Psoas muscle (tissue), 8 donors: ENCODE data around the gene ALPK1. TPM values are rescaled to one million over a fixed set of nuclear protein-coding genes. Genes with fewer than 3 reads are reported as not detected.
"Not testable (repeated sequence)": the region's sequence is repeated elsewhere in the genome, so short reads cannot be mapped to it uniquely, and the experiment has no call there.

Experiments
- ATAC-seq, 4 donors: fragments of 200-7000 bp; cut with Tn5 transposase; one replicate each; pipeline ENCODE4 v1.9.1; 2020; ENCODE audit warnings: moderate library complexity in 3 of 4, mild to moderate bottlenecking in 2 of 4
- DNase-seq, 2 donors: peaks; one replicate each; pipeline ENCODE4 v3.0.0-alpha.2; 2020
- H3K27ac ChIP-seq: fragments of 200-600 bp; one replicate; pipeline ENCODE4 v1.8.0; 2022
- H3K27me3 ChIP-seq, 3 donors: fragments of 200-600 bp in 1 of 3; one replicate each; pipeline versions ENCODE4 v1.6.1 to v1.8.0; 2013 to 2022; ENCODE audit warnings: low read length in 2 of 3, mild to moderate bottlenecking in 2 of 3, moderate library complexity in 1 of 3; ENCODE audit not compliant: insufficient read depth in 3 of 3
- H3K36me3 ChIP-seq, 2 donors: fragments of 200-600 bp in 1 of 2; one replicate each; pipeline versions ENCODE4 v1.6.1 to v1.8.0; 2013 to 2022; ENCODE audit warnings: low read depth in 1 of 2, mild to moderate bottlenecking in 1 of 2, moderate library complexity in 1 of 2; ENCODE audit not compliant: insufficient read depth in 1 of 2
- H3K4me1 ChIP-seq: fragments of 200-600 bp; one replicate; pipeline ENCODE4 v1.8.0; 2022
- H3K4me3 ChIP-seq: fragments of 200-600 bp; one replicate; pipeline ENCODE4 v1.8.0; 2022; ENCODE audit warnings: mild to moderate bottlenecking
- H3K9me3 ChIP-seq: fragments of 200-600 bp; one replicate; pipeline ENCODE4 v1.8.0; 2022
- CTCF ChIP-seq: fragments of 200-600 bp; IDR thresholded peaks from one replicate; pipeline ENCODE4 v1.8.0; 2022; ENCODE audit warnings: antibody characterized with exemption
- WGBS, 3 donors: extraction: QIAGEN DNeasy Blood & Tissue Kit; methylation state at CpG; one replicate each; pipeline versions ENCODE4 v1.1.6 to v1.1.7; 2013; 5-methylcytosine and 5-hydroxymethylcytosine counted together
- intact Hi-C, 2 donors: fragments of 100-400 bp; cut with DNase I; formaldehyde crosslinking; loops; one replicate each; pipeline versions ENCODE4 v1.11.0 to v1.14.2; 2022
- polyA plus RNA-seq, 3 donors: library from polyadenylated mRNA; stranded (reverse); fragments of 200-250 nt; gene quantifications; one replicate each; pipeline ENCODE4 v1.2.3, GENCODE V29; 2013
- total RNA-seq, 4 donors: library from RNA; stranded (reverse); fragmentation: NEBNext Ultra II Directional in 2 of 4; extraction: Animal tissue kit (Norgen Biotek cat#: 25700) in 2 of 4; gene quantifications; one replicate each; pipeline versions ENCODE4 v1.2.1 to v1.2.4, GENCODE V29; 2021 to 2023
- donor health status: healthy with polysubstance abuse.
- donor health status: DM: no; HTN: no; CAD: no; lungs with moderate emphysema.
- donor health status: Bipolar disorder and iron deficiency.
- donor health status: healthy.
- donor health status: DM: yes; HTN: yes; CAD: no.
- donor health status: DM: no; HTN: no; CAD: no.
- donor health status: DM: no; HTN: no; CAD: no.
- donor health status: DM: yes; HTN: yes; CAD: no.

ALPK1 gene
- total and polyA plus RNA-seq, 7 donors = 0.72 to 11.0 (median 3.1) TPM

- TF ChIP-seq CTCF = no peak
- H3K27ac ChIP-seq = no peak overlapping the region
These were observed 5.4 kb downstream of the ALPK1 start for GRCh38 chr4:112302320-112303274.

GRCh38 chr4:112305477-112305876, 8.3 kb downstream of the ALPK1 start:
- H3K36me3 ChIP-seq, intact Hi-C loops, H3K27ac ChIP-seq, H3K27me3 ChIP-seq, DNase-seq, H3K4me3 ChIP-seq, ATAC-seq, H3K9me3 ChIP-seq, H3K4me1 ChIP-seq: not testable (repeated sequence)
- WGBS, 3 donors = 58 to 88% (median 60%) methylated on average over 3 of the region's 3 CpGs

More at GRCh38 chr4:112302320-112303274, 5.4 kb downstream of the ALPK1 start:
- 81 to 85% (median 83%) methylated on average over 5 of the region's 5 CpGs for WGBS, 3 donors
- H3K4me1 ChIP-seq = peaks cover 8% of the 10 kb centered on the region
- ATAC-seq = no peak
- H3K36me3 ChIP-seq = no peaks in the 10 kb centered on the region
- intact Hi-C loops = no loop called here
- DNase-seq = no peak
- no peaks in the 10 kb centered on the region for H3K9me3 ChIP-seq
- no peak overlapping the region for H3K4me3 ChIP-seq
- no peaks in the 10 kb centered on the region for H3K27me3 ChIP-seq

GRCh38 chr4:112309263-112309791, 12.2 kb downstream of the ALPK1 start:
- H3K4me3 ChIP-seq, H3K9me3 ChIP-seq, H3K36me3 ChIP-seq, intact Hi-C loops, H3K27ac ChIP-seq, DNase-seq, ATAC-seq, H3K27me3 ChIP-seq, H3K4me1 ChIP-seq: not testable (repeated sequence)
- 17 to 21% (median 21%) methylated on average over 12 of the region's 12 CpGs for WGBS, 3 donors

GRCh38 chr4:112311516-112311915, 14.3 kb downstream of the ALPK1 start:
- DNase-seq (no peak), ATAC-seq (no peak)
- H3K9me3 ChIP-seq = no peaks in the 10 kb centered on the region
- H3K4me3 ChIP-seq = no peak overlapping the region
- intact Hi-C loops = no loop called here
- no peaks in the 10 kb centered on the region for H3K4me1 ChIP-seq
- 82 to 90% (median 86%) methylated on average over 5 of the region's 5 CpGs for WGBS, 3 donors
- no peak overlapping the region for H3K27ac ChIP-seq
- no peaks in the 10 kb centered on the region for H3K36me3 ChIP-seq
- no peak for TF ChIP-seq CTCF
- H3K27me3 ChIP-seq = no peaks in the 10 kb centered on the region

GRCh38 chr4:112312610-112313239, 15.6 kb downstream of the ALPK1 start:
- Histone ChIP-seq H3K36me3 (no peaks in the 10 kb centered on the region), H3K27me3 (no peaks in the 10 kb centered on the region), H3K9me3 (no peaks in the 10 kb centered on the region), H3K4me1 (no peaks in the 10 kb centered on the region), H3K4me3 (no peak overlapping the region), H3K27ac (no peak overlapping the region)
- WGBS, 3 donors = 77 to 80% (median 78%) methylated on average over 5 of the region's 5 CpGs
- intact Hi-C loops = no loop called here
- DNase-seq (no peak), ATAC-seq (no peak)
- TF ChIP-seq CTCF = no peak
